GM12878 (cell line): ENCODE results near the gene PELI1. TPM values are rescaled to one million over a fixed set of nuclear protein-coding genes. Genes with fewer than 3 reads are reported as not detected.
A peak's percentile ranks its signal among the peaks of the same experiment; 100 is the strongest.

Experiments
- BHLHE40 ChIP-seq, 2 experiments: fragments of 450-650 bp in 1 of 2; IDR thresholded peaks; 2 replicates each; pipeline ENCODE4 v1.6.1; 2011 to 2017; ENCODE audit warnings: low read depth in 2 of 2, borderline replicate concordance in 1 of 2, improper control_type of control experiment in 1 of 2, low read length in 1 of 2, mild to moderate bottlenecking in 1 of 2
- CHD1 ChIP-seq: IDR thresholded peaks from 2 replicates; pipeline ENCODE4 v1.6.1; 2012; ENCODE audit warnings: low read depth, low read length, improper control_type of control experiment
- EP300 ChIP-seq, 2 experiments: fragments of 150-350 bp in 1 of 2; IDR thresholded peaks; 2 replicates each; pipeline ENCODE4 v1.6.1; 2011 to 2012; ENCODE audit warnings: low read depth in 2 of 2, low read length in 2 of 2, borderline replicate concordance in 1 of 2, improper control_type of control experiment in 1 of 2, inconsistent platforms in 1 of 2; ENCODE audit not compliant: control insufficient read depth in 1 of 2
- HDAC6 ChIP-seq: fragments of 200-600 bp; sonication (generic); IDR thresholded peaks from one replicate; pipeline ENCODE4 v1.8.0; 2017; ENCODE audit warnings: antibody characterized with exemption; ENCODE audit not compliant: unreplicated experiment
- IKZF1 ChIP-seq: fragments of 450-650 bp; conservative IDR thresholded peaks from 2 replicates; pipeline ENCODE4 v1.6.1; 2017; ENCODE audit warnings: antibody characterized with exemption, mild to moderate bottlenecking
- POLR2AphosphoS2 ChIP-seq: IDR thresholded peaks from 2 replicates; pipeline ENCODE4 v1.6.1; 2011; ENCODE audit warnings: low read depth, mild to moderate bottlenecking, low read length, improper control_type of control experiment, moderate library complexity
- RBBP5 ChIP-seq: fragments of 200-600 bp; sonication (generic); conservative IDR thresholded peaks from 2 replicates; pipeline ENCODE4 v1.6.1; 2016
- SMAD5 ChIP-seq: IDR thresholded peaks from 2 replicates; pipeline ENCODE4 v1.6.1; 2016; ENCODE audit warnings: antibody characterized with exemption, low read depth
- SMARCA5 ChIP-seq: fragments of 450-650 bp; IDR thresholded peaks from 2 replicates; pipeline ENCODE4 v1.6.1; 2017; ENCODE audit warnings: mild to moderate bottlenecking
- TAF1 ChIP-seq: IDR thresholded peaks from 2 replicates; pipeline ENCODE4 v1.6.1; 2011; ENCODE audit warnings: mild to moderate bottlenecking, low read depth, low read length, borderline replicate concordance
- ZNF274 ChIP-seq: IDR thresholded peaks from one replicate; pipeline ENCODE4 v1.8.0; 2011; ENCODE audit not compliant: insufficient read length, insufficient read depth
- polyA plus RNA-seq, 11 experiments: library from polyadenylated mRNA; depleted of rRNA in 4 of 11; unstranded in 6 of 11; stranded (reverse) in 5 of 11; fragments of >200 nt; fragmentation: Nextera tagmentation in 4 of 11; fragmentation: Illumina TruSeq in 1 of 11; extraction: Ambion mirVana in 4 of 11; extraction: Trizol in 1 of 11; gene quantifications; 1 replicate in 1 of 11; 2 replicates in 10 of 11; pipeline versions ENCODE4 v1.2.1 to v1.2.3, GENCODE V29; 2011 to 2016; ENCODE audit warnings: inconsistent platforms in 2 of 11, missing spikeins in 2 of 11, low read depth in 1 of 11
- total RNA-seq, 4 experiments: library from RNA; depleted of rRNA in 3 of 4; stranded (reverse); fragments of >200 nt in 3 of 4; fragmentation: Illumina TruSeq in 1 of 4; extraction: Trizol in 1 of 4; gene quantifications; 2 replicates each; pipeline versions ENCODE4 v1.2.1 to v1.2.3, GENCODE V29; 2013 to 2021
- TF ChIP-seq, protein P1 (sequence below): fragments of 450-650 bp; IDR thresholded peaks from 2 replicates; pipeline ENCODE4 v1.6.1; 2017; ENCODE audit warnings: mild to moderate bottlenecking, moderate library complexity
- TF ChIP-seq, protein P2 (sequence below): fragments of 450-650 bp; IDR thresholded peaks from 2 replicates; pipeline ENCODE4 v1.6.1; 2017; ENCODE audit warnings: mild to moderate bottlenecking, low read depth, inconsistent platforms; ENCODE audit not compliant: poor library complexity, severe bottlenecking
- TF ChIP-seq, protein P3 (sequence below): fragments of 450-650 bp; conservative IDR thresholded peaks from 2 replicates; pipeline ENCODE4 v1.6.1; 2017; ENCODE audit warnings: mild to moderate bottlenecking, moderate library complexity
- TF ChIP-seq, protein P4 (sequence below): fragments of 150-350 bp; IDR thresholded peaks from 2 replicates; pipeline ENCODE4 v1.6.1; 2014; ENCODE audit warnings: mild to moderate bottlenecking, low read depth, low read length

The PELI1 gene
- total and polyA plus RNA-seq, 10 of the 15 experiments (the other 5 are each of a cell fraction or from before 2014, with no cell fraction given) = 12.1 to 92.0 (median 39.8) TPM

DNA sequence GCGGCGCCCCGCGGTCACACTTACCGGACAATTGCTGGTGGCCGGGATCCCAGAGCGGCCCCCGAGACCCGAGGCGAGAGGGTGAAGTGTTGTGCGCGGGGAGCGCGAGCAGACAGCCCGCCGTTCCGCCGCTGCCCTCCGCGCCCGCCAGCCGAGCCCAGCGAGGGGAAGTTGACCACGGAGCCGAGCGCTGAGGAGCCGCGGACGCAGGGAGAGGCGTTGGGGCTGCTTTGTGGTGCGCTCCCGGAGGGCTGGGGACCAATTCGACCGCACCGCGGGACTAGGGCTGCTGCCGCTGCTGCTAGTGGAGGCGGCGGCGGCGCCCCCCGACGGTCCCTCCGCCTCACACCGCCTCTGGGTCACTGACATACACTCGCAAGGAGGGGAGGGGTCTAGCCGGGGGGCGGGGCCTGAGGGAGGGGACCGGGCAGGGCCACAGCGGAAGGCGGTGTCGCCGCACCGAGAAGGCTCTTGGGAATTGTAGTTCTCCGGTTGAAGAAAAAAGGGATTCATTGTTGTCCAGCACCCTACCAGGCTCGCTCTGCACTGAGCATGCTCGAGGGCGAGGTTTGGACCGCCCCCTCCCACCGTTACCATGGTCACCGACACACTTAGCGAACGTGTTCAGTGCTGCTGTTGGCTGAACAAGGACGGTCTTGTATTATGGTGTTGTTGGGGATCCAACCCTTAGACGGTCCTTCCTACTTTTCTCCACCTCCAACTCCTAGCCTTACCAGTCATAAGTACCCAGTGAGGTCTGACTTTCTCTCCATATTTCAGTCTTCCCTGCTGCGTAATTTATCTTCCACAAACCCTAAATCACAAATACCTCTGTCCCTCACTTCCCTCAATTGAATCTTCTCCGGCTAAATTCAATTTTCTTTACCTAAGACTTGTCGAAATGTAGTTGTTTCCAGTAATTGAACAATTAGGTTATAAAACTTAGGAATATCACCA, at the start of gene PELI1 (continued):
- TF ChIP-seq RBBP5 (no peak), ZNF274 (no peak), POLR2AphosphoS2 (peak; percentile 90), BHLHE40 (IDR thresholded peaks at IDR 0.05; ENCODE audit: borderline replicate concordance in 1 of 2, low read depth in 2 of 2, low read length in 1 of 2) (peak in 1 of 2 experiments; percentile 40; a peak in 2 of 4 replicates), CHD1 (peak; percentile 88; the same call in 1 of the 2 replicates), EP300 (IDR thresholded peaks at IDR 0.05; ENCODE audit: borderline replicate concordance in 1 of 2, control insufficient read depth in 1 of 2, low read depth in 2 of 2, low read length in 2 of 2) (no peak), IKZF1 (peak; percentile 90), HDAC6 (peak; percentile 80), SMARCA5 (peak; percentile 49; the same call in 1 of the 2 replicates), TAF1 (peak; percentile 76; the same call in 1 of the 2 replicates), SMAD5 (peak; percentile 75)
- TF ChIP-seq, protein P1, sequence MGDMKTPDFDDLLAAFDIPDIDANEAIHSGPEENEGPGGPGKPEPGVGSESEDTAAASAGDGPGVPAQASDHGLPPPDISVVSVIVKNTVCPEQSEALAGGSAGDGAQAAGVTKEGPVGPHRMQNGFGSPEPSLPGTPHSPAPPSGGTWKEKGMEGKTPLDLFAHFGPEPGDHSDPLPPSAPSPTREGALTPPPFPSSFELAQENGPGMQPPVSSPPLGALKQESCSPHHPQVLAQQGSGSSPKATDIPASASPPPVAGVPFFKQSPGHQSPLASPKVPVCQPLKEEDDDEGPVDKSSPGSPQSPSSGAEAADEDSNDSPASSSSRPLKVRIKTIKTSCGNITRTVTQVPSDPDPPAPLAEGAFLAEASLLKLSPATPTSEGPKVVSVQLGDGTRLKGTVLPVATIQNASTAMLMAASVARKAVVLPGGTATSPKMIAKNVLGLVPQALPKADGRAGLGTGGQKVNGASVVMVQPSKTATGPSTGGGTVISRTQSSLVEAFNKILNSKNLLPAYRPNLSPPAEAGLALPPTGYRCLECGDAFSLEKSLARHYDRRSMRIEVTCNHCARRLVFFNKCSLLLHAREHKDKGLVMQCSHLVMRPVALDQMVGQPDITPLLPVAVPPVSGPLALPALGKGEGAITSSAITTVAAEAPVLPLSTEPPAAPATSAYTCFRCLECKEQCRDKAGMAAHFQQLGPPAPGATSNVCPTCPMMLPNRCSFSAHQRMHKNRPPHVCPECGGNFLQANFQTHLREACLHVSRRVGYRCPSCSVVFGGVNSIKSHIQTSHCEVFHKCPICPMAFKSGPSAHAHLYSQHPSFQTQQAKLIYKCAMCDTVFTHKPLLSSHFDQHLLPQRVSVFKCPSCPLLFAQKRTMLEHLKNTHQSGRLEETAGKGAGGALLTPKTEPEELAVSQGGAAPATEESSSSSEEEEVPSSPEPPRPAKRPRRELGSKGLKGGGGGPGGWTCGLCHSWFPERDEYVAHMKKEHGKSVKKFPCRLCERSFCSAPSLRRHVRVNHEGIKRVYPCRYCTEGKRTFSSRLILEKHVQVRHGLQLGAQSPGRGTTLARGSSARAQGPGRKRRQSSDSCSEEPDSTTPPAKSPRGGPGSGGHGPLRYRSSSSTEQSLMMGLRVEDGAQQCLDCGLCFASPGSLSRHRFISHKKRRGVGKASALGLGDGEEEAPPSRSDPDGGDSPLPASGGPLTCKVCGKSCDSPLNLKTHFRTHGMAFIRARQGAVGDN = peak; percentile 49; the same call in 1 of the 2 replicates
- TF ChIP-seq, protein P2, sequence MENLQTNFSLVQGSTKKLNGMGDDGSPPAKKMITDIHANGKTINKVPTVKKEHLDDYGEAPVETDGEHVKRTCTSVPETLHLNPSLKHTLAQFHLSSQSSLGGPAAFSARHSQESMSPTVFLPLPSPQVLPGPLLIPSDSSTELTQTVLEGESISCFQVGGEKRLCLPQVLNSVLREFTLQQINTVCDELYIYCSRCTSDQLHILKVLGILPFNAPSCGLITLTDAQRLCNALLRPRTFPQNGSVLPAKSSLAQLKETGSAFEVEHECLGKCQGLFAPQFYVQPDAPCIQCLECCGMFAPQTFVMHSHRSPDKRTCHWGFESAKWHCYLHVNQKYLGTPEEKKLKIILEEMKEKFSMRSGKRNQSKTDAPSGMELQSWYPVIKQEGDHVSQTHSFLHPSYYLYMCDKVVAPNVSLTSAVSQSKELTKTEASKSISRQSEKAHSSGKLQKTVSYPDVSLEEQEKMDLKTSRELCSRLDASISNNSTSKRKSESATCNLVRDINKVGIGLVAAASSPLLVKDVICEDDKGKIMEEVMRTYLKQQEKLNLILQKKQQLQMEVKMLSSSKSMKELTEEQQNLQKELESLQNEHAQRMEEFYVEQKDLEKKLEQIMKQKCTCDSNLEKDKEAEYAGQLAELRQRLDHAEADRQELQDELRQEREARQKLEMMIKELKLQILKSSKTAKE = no peak
- TF ChIP-seq, protein P3, sequence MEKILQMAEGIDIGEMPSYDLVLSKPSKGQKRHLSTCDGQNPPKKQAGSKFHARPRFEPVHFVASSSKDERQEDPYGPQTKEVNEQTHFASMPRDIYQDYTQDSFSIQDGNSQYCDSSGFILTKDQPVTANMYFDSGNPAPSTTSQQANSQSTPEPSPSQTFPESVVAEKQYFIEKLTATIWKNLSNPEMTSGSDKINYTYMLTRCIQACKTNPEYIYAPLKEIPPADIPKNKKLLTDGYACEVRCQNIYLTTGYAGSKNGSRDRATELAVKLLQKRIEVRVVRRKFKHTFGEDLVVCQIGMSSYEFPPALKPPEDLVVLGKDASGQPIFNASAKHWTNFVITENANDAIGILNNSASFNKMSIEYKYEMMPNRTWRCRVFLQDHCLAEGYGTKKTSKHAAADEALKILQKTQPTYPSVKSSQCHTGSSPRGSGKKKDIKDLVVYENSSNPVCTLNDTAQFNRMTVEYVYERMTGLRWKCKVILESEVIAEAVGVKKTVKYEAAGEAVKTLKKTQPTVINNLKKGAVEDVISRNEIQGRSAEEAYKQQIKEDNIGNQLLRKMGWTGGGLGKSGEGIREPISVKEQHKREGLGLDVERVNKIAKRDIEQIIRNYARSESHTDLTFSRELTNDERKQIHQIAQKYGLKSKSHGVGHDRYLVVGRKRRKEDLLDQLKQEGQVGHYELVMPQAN = 0 out of 2 replicates have a peak, but pooled peaks have one; percentile 76
- TF ChIP-seq, protein P4, sequence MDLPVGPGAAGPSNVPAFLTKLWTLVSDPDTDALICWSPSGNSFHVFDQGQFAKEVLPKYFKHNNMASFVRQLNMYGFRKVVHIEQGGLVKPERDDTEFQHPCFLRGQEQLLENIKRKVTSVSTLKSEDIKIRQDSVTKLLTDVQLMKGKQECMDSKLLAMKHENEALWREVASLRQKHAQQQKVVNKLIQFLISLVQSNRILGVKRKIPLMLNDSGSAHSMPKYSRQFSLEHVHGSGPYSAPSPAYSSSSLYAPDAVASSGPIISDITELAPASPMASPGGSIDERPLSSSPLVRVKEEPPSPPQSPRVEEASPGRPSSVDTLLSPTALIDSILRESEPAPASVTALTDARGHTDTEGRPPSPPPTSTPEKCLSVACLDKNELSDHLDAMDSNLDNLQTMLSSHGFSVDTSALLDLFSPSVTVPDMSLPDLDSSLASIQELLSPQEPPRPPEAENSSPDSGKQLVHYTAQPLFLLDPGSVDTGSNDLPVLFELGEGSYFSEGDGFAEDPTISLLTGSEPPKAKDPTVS = no peak
